ENCODE results near the gene C4orf17.

Gene C4orf17

DNA sequence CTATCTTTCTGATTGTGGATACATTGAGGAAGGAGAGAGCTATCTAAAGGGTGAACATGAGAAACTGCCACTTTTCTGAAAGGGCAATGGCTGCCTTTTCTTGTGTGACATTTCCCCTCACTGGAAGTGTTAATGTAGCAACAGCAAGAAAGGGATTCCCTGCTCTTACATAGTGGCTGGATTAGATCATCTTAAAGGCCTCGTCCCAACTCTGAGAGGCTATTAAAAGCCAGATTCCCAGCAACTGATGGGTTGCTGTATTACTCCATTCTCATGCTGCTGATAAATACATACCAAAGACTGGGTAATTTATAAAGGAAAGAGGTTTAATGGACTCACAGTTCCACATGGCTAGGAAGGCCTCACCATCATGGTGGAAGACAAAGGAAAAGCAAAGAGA, 41.9 kb upstream of the C4orf17 start:
- TF ChIP-seq, protein P1, sequence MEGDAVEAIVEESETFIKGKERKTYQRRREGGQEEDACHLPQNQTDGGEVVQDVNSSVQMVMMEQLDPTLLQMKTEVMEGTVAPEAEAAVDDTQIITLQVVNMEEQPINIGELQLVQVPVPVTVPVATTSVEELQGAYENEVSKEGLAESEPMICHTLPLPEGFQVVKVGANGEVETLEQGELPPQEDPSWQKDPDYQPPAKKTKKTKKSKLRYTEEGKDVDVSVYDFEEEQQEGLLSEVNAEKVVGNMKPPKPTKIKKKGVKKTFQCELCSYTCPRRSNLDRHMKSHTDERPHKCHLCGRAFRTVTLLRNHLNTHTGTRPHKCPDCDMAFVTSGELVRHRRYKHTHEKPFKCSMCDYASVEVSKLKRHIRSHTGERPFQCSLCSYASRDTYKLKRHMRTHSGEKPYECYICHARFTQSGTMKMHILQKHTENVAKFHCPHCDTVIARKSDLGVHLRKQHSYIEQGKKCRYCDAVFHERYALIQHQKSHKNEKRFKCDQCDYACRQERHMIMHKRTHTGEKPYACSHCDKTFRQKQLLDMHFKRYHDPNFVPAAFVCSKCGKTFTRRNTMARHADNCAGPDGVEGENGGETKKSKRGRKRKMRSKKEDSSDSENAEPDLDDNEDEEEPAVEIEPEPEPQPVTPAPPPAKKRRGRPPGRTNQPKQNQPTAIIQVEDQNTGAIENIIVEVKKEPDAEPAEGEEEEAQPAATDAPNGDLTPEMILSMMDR (IDR thresholded peaks at IDR 0.05; ENCODE audit: poor library complexity, severe bottlenecking) = no peak
- no peak for DNase-seq (ENCODE audit: low spot score)
- no peak for ATAC-seq (ENCODE audit: low read depth)
- Histone ChIP-seq H3K27me3 (ENCODE audit: insufficient read depth, poor library complexity, severe bottlenecking) (no peaks in the 10 kb centered on the region), H3K4me1 (ENCODE audit: insufficient read depth, poor library complexity, severe bottlenecking) (no peaks in the 10 kb centered on the region), H3K4me3 (ENCODE audit: severe bottlenecking) (no peak overlapping the region), H3K27ac (ENCODE audit: poor library complexity, severe bottlenecking) (no peak overlapping the region), H3K36me3 (ENCODE audit: low read depth) (no peaks in the 10 kb centered on the region), H3K9me3 (ENCODE audit: severe bottlenecking) (no peaks in the 10 kb centered on the region)

DNA sequence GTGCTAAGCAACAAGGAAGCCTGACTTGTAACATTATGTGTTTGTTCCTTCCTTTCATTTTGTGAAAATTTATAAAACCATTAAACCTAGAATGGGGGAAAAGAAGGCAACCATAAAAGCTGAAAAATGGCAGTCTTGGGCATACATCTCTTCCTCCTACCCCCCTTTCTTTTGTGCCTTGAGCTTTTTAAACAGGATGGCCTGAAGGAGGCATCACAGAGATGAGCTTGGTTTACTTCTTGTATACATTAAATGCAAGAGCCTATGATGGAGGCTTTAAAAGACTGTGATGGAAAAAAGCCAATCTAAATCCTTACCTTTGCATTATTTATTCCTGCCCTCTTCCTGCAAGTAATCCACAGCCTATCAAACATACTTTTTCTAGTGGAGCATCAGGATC, 39.5 kb upstream of the C4orf17 start:
- no peaks in the 10 kb centered on the region for H3K4me1 ChIP-seq (ENCODE audit: insufficient read depth, poor library complexity, severe bottlenecking)
- no peak overlapping the region for H3K4me3 ChIP-seq (ENCODE audit: severe bottlenecking)
- no peaks in the 10 kb centered on the region for H3K27me3 ChIP-seq (ENCODE audit: insufficient read depth, poor library complexity, severe bottlenecking)
- TF ChIP-seq, protein P1 (IDR thresholded peaks at IDR 0.05; ENCODE audit: poor library complexity, severe bottlenecking) = no peak
- H3K36me3 ChIP-seq (ENCODE audit: low read depth) = no peaks in the 10 kb centered on the region
- no peaks in the 10 kb centered on the region for H3K9me3 ChIP-seq (ENCODE audit: severe bottlenecking)
- H3K27ac ChIP-seq (ENCODE audit: poor library complexity, severe bottlenecking) = no peak overlapping the region
- ATAC-seq (ENCODE audit: low read depth) = no peak
- no peak for DNase-seq (ENCODE audit: low spot score)

DNA sequence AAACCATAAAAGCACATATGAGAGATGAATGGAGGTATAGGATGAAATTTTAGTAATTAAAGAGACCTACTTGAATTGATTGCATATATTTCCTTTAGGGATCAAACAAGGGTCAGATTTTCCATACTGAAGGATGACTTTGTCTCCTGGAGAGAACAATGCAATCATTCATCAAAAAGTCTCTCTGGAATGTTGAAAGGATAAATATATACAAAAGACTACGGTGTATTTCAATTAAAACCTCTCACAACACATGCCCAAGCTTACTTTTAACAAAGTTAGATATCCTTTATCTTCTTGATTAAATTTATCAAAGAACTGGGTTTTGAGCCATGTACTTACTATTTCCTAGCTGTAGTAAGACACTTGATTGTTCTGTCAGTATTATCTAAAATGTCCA, 38.9 kb upstream of the C4orf17 start:
- DNase-seq (ENCODE audit: low spot score) = no peak
- ATAC-seq (ENCODE audit: low read depth) = no peak
- Histone ChIP-seq H3K4me1 (ENCODE audit: insufficient read depth, poor library complexity, severe bottlenecking) (no peaks in the 10 kb centered on the region), H3K4me3 (ENCODE audit: severe bottlenecking) (no peak overlapping the region), H3K27ac (ENCODE audit: poor library complexity, severe bottlenecking) (no peak overlapping the region), H3K27me3 (ENCODE audit: insufficient read depth, poor library complexity, severe bottlenecking) (no peaks in the 10 kb centered on the region), H3K9me3 (ENCODE audit: severe bottlenecking) (no peaks in the 10 kb centered on the region), H3K36me3 (ENCODE audit: low read depth) (no peaks in the 10 kb centered on the region)
- TF ChIP-seq, protein P1 (IDR thresholded peaks at IDR 0.05; ENCODE audit: poor library complexity, severe bottlenecking) = no peak

DNA sequence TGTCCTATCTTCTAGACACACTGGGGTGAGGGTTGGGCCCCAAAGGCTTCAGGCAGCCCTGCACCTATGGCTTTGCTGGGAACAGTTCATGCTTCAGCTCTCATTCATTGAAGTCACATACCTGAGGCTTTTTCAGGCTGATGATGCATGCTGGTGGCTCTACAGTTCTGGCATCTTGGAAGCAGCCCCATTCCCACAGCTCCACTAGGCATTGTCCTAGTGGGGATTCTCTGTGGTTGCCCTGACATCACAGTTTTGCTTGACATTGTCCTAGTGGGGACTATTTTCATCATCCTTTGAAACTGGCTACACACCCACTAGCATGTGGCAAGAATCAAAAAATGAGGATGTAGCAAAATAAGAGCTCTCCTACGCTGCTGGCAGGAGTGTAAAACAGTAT, 37.7 kb upstream of the C4orf17 start:
- no peak for DNase-seq (ENCODE audit: low spot score)
- Histone ChIP-seq H3K36me3 (ENCODE audit: low read depth) (no peaks in the 10 kb centered on the region), H3K27ac (ENCODE audit: poor library complexity, severe bottlenecking) (no peak overlapping the region), H3K4me3 (ENCODE audit: severe bottlenecking) (no peak overlapping the region), H3K9me3 (ENCODE audit: severe bottlenecking) (no peaks in the 10 kb centered on the region), H3K4me1 (ENCODE audit: insufficient read depth, poor library complexity, severe bottlenecking) (no peaks in the 10 kb centered on the region), H3K27me3 (ENCODE audit: insufficient read depth, poor library complexity, severe bottlenecking) (no peaks in the 10 kb centered on the region)
- TF ChIP-seq, protein P1 (IDR thresholded peaks at IDR 0.05; ENCODE audit: poor library complexity, severe bottlenecking) = no peak
- ATAC-seq (ENCODE audit: low read depth) = no peak

DNA sequence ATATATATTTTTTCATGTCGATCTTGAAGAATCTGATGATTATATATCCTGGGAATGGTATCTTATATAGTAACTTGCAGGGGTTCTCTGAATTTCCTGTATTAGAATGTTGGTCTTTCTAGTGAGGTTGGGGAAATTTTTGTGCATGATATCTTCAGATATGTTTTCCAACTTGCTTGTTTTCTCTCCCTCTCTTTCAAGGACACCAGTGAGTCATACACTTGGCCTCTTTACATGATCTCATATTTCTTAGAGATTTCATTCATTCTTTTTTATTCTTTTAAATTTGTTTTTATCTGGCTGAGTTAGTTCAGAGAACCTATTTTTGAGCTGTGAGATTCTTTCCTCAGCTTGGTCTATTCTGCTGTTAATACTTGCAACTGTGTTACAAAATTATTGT, 27.2 kb upstream of the C4orf17 start:
- TF ChIP-seq, protein P1 (IDR thresholded peaks at IDR 0.05; ENCODE audit: poor library complexity, severe bottlenecking) = no peak
- no peak overlapping the region for H3K4me3 ChIP-seq (ENCODE audit: severe bottlenecking)
- no peaks in the 10 kb centered on the region for H3K9me3 ChIP-seq (ENCODE audit: severe bottlenecking)
- H3K27ac ChIP-seq (ENCODE audit: poor library complexity, severe bottlenecking) = no peak overlapping the region
- H3K27me3 ChIP-seq (ENCODE audit: insufficient read depth, poor library complexity, severe bottlenecking) = no peaks in the 10 kb centered on the region
- DNase-seq (ENCODE audit: low spot score) (no peak), ATAC-seq (ENCODE audit: low read depth) (no peak)
- H3K4me1 ChIP-seq (ENCODE audit: insufficient read depth, poor library complexity, severe bottlenecking) = no peaks in the 10 kb centered on the region
- no peaks in the 10 kb centered on the region for H3K36me3 ChIP-seq (ENCODE audit: low read depth)
